ENCODE measurements around the gene C1RL.
A peak's percentile ranks its signal among the peaks of the same experiment; 100 is the strongest.

Gene C1RL, protein sequence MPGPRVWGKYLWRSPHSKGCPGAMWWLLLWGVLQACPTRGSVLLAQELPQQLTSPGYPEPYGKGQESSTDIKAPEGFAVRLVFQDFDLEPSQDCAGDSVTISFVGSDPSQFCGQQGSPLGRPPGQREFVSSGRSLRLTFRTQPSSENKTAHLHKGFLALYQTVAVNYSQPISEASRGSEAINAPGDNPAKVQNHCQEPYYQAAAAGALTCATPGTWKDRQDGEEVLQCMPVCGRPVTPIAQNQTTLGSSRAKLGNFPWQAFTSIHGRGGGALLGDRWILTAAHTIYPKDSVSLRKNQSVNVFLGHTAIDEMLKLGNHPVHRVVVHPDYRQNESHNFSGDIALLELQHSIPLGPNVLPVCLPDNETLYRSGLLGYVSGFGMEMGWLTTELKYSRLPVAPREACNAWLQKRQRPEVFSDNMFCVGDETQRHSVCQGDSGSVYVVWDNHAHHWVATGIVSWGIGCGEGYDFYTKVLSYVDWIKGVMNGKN

GRCh38 chr12:7108796-7109571 is at the start of gene C1RL:
C1RL (minus strand) TSS chr12:7109214; CDS start chr12:7109180, 34 bp downstream.
- peak; percentile 80 for DNase-seq

DNA sequence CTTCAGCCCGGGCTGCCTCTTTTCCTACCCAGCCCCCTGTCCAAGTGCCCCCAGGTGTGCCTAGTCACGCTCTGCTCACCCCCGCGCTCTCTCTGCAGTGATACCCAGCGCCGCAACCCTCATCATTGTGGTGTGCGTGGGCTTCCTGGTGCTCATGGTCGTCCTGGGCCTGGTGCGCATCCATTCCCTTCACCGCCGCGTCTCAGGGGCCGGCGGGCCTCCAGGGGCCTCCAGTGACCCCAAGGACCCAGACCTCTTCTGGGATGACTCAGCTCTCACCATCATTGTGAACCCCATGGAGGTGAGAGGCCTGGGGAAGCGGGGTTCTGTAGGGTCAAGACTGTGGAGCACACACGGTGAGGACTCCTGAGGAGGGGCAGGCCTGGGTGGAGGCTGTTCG is 48.4 kb upstream of the C1RL start:
- no peak for DNase-seq

- DNase-seq: no peak
Measured at GRCh38 chr12:7156259-7157197, 47.5 kb upstream of the C1RL start.

GRCh38 chr12:7155471-7156034 is 46.5 kb upstream of the C1RL start:
- no peak for DNase-seq

DNA sequence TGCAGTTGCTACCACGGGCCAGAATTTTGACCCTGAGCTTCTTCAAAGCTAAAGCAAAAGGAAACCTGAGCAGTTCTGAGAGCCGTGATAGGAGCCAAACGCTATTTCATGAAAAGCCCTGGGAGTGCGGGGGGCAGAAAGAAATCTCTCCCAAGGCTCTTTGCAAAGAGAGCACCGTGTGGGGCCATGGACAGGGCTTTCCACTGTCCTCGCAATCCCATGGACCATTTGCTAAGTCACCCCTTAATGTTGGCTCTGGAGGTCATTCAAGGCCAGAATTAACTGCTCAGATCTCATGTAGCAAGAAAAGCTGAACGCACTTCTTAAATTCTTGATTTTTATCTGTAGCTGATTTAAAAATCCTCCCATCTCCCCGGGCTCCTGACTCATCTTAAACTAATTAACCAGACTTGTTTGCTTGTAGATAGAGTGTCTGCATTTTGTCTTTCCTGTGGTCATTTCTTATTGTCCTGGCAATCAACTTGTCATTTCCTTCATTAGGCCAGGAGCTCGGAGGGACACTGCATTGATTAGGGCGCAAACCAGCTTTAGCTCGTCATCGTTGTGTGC is 46.0 kb upstream of the C1RL start:
- DNase-seq: no peak

DNA sequence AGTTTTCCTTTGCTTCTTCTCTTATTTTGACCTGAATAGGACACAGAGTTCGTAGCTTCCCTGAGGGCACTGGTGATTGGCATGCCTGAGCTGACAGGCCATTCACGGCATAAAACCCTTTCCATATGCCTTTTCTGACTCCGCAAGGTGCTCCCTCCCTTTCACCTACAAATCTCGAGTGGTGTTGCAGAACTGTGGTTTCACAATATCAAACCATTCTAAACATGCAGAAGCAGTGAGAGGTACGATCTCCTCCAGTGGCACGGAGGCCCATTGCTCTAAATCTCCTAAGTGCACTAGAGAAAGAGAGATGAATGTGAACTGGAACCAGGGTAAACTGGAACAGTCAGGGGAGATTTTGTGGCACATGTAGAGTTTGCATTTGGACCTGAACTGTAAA is 45.0 kb upstream of the C1RL start:
- DNase-seq: no peak

- no peak for DNase-seq
Measured at GRCh38 chr12:7152818-7153217, 43.8 kb upstream of the C1RL start.

- no peak for DNase-seq
Measured at GRCh38 chr12:7151532-7151931, 42.5 kb upstream of the C1RL start.

- DNase-seq: no peak
Measured at GRCh38 chr12:7150841-7151240, 41.8 kb upstream of the C1RL start.

GRCh38 chr12:7150356-7150755 is 41.3 kb upstream of the C1RL start:
- DNase-seq: no peak

GRCh38 chr12:7146906-7147305 is 37.9 kb upstream of the C1RL start:
- DNase-seq: no peak

GRCh38 chr12:7146228-7146627 is 37.2 kb upstream of the C1RL start:
- DNase-seq: no peak

DNA sequence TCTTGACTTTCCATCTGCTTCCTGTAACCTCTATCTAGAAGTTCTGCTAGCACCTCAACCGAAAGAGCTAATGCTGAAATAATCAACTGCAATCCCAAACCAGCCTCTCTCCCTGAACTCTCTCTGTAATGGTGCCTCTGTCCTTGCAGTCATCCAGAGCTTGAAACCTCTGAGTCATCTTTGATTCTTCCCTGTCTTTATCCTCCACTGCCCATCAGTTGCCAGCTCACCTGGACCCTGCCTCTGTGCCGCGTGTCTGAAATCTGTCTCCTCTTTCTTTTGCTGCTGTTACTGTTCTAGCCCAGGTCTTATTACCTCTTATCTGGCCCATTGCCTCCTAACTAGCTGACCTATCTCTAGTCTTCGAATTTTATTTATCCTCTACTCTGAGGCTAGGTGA is 36.7 kb upstream of the C1RL start:
- DNase-seq: no peak

- DNase-seq: peak; percentile 55
Measured at GRCh38 chr12:7144414-7145120, 35.6 kb upstream of the C1RL start.

DNA sequence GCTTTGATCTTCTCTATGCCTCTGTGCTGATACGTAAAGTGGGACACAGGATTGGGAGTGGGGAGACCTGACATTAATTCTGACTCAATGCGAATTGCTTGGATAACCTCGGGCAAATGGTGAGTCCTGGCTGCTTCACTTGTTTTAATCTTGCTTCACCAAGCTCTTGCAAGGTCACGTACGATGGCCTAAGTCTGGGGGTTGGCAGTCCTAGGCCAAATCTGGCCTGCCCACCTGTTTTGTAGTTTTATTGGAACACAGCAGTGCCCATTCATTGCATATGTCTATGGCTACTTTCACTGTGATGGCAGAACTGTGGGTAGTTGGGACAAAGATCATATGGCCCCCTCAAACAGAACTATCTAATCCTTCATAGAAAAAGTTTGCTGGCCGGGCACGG is 34.5 kb upstream of the C1RL start:
- DNase-seq: no peak

- DNase-seq: no peak
Measured at GRCh38 chr12:7142809-7143465, 33.9 kb upstream of the C1RL start.

GRCh38 chr12:7142056-7142644 is 33.1 kb upstream of the C1RL start:
- peak; percentile 63 for DNase-seq

- DNase-seq: no peak
Measured at GRCh38 chr12:7141351-7142005, 32.5 kb upstream of the C1RL start.

DNA sequence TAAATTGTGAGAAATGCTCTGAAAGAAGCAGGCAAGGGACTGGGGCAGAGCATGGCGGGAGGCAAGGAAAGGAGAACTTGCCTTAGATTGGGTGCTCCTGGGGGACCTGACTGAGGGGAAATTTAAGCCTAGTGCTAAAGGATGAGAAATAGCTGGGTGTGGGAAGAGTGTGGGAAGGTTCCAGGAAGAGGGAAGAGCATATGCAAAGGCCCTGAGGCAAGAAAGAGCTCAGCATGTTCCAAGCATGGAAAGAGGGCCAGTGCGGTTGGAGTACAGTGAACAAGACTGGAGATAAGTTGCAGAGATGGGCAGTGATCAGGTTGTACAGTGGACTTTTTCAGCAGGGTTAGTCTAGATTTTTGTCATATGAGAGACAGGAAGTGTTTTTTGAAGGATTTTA is 30.2 kb upstream of the C1RL start:
- DNase-seq: no peak

GRCh38 chr12:7137908-7138307 is 28.9 kb upstream of the C1RL start:
- no peak for DNase-seq
